SK-N-SH treated with all-trans-retinoic acid at 6 μM for 48 hours (cell line): Measurements from ENCODE around the gene C16orf95.
A peak's percentile ranks its signal among the peaks of the same experiment; 100 is the strongest.

ENCODE experiments used
- ATAC-seq: fragments of 200-7000 bp; cut with Tn5 transposase; 3 replicates; pipeline ENCODE4 v1.9.1; 2020; ENCODE audit warnings: mild to moderate bottlenecking, moderate library complexity
- ARNTL ChIP-seq: fragments of 450-650 bp; formaldehyde crosslinking; IDR thresholded peaks from 2 replicates; pipeline ENCODE4 v1.5.0; 2020; ENCODE audit warnings: low read depth, mild to moderate bottlenecking, moderate library complexity, borderline replicate concordance
- BACH2 ChIP-seq: fragments of 250-450 bp; sonication (Bioruptor Pico); IDR thresholded peaks from 2 replicates; pipeline ENCODE4 v1.9.0; 2021; ENCODE audit warnings: mild to moderate bottlenecking, borderline replicate concordance
- CREB5 ChIP-seq: fragments of 250-450 bp; sonication (Bioruptor Pico); IDR thresholded peaks from 2 replicates; pipeline ENCODE4 v1.5.1; 2020; ENCODE audit warnings: low read depth, mild to moderate bottlenecking, moderate library complexity
- CSDC2 ChIP-seq: fragments of 250-450 bp; sonication (Bioruptor Pico); IDR thresholded peaks from 2 replicates; pipeline ENCODE4 v1.5.0; 2020; ENCODE audit warnings: mild to moderate bottlenecking, moderate library complexity
- CSRNP3 ChIP-seq: fragments of 250-450 bp; sonication (Bioruptor Pico); IDR thresholded peaks from 2 replicates; pipeline ENCODE4 v1.5.1; 2021; ENCODE audit warnings: mild to moderate bottlenecking, moderate library complexity
- ESRRG ChIP-seq: fragments of 250-450 bp; sonication (Bioruptor Pico); IDR thresholded peaks from 2 replicates; pipeline ENCODE4 v1.6.1; 2021; ENCODE audit warnings: mild to moderate bottlenecking
- GLIS3 ChIP-seq: fragments of 250-450 bp; sonication (Bioruptor Pico); IDR thresholded peaks from 2 replicates; pipeline ENCODE4 v1.5.0; 2020; ENCODE audit warnings: mild to moderate bottlenecking, moderate library complexity
- ISL1 ChIP-seq: fragments of 250-450 bp; sonication (Bioruptor Pico); IDR thresholded peaks from 2 replicates; pipeline ENCODE4 v2.1.2; 2022; ENCODE audit warnings: mild to moderate bottlenecking, moderate library complexity
- OSR1 ChIP-seq: fragments of 250-450 bp; sonication (Bioruptor Pico); IDR thresholded peaks from 2 replicates; pipeline ENCODE4 v1.8.0; 2022; ENCODE audit warnings: moderate library complexity, mild to moderate bottlenecking, inconsistent platforms
- POU6F1 ChIP-seq: fragments of 250-450 bp; sonication (Bioruptor Pico); IDR thresholded peaks from 2 replicates; pipeline ENCODE4 v1.8.0; 2021; ENCODE audit warnings: low read depth, mild to moderate bottlenecking, moderate library complexity, borderline replicate concordance
- PPARA ChIP-seq: fragments of 250-450 bp; sonication (Bioruptor Pico); IDR thresholded peaks from 2 replicates; pipeline ENCODE4 v1.5.0; 2020; ENCODE audit warnings: mild to moderate bottlenecking, borderline replicate concordance
- RARB ChIP-seq: fragments of 250-450 bp; sonication (Bioruptor Pico); IDR thresholded peaks from 2 replicates; pipeline ENCODE4 v1.8.0; 2021; ENCODE audit warnings: mild to moderate bottlenecking, moderate library complexity
- SNAI2 ChIP-seq: fragments of 250-450 bp; sonication (Bioruptor Pico); IDR thresholded peaks from 2 replicates; pipeline ENCODE4 v1.5.0; 2020; ENCODE audit warnings: mild to moderate bottlenecking, moderate library complexity
- TCF4 ChIP-seq: fragments of 250-450 bp; sonication (Bioruptor Pico); IDR thresholded peaks from 2 replicates; pipeline ENCODE4 v1.8.0; 2021; ENCODE audit warnings: mild to moderate bottlenecking, moderate library complexity, borderline replicate concordance
- TOX ChIP-seq: fragments of 250-450 bp; sonication (Bioruptor Pico); IDR thresholded peaks from 2 replicates; pipeline ENCODE4 v1.8.0; 2021; ENCODE audit warnings: mild to moderate bottlenecking, moderate library complexity, borderline replicate concordance
- TSHZ2 ChIP-seq: fragments of 250-450 bp; sonication (Bioruptor Pico); IDR thresholded peaks from 2 replicates; pipeline ENCODE4 v1.5.0; 2020; ENCODE audit warnings: mild to moderate bottlenecking, moderate library complexity
- ZFP3 ChIP-seq: fragments of 250-450 bp; sonication (Bioruptor Pico); IDR thresholded peaks from 2 replicates; pipeline ENCODE4 v1.5.0; 2020; ENCODE audit warnings: mild to moderate bottlenecking, moderate library complexity
- ZFP30 ChIP-seq: fragments of 450-650 bp; formaldehyde crosslinking; IDR thresholded peaks from 2 replicates; pipeline ENCODE4 v1.5.0; 2022; ENCODE audit warnings: mild to moderate bottlenecking, moderate library complexity
- ZNF565 ChIP-seq: fragments of 450-650 bp; formaldehyde crosslinking; conservative IDR thresholded peaks from 2 replicates; pipeline ENCODE4 v1.5.0; 2020; ENCODE audit warnings: low read depth, mild to moderate bottlenecking, moderate library complexity
- ZNF8 ChIP-seq: fragments of 450-650 bp; formaldehyde crosslinking; IDR thresholded peaks from 2 replicates; pipeline ENCODE4 v1.5.0; 2020; ENCODE audit warnings: mild to moderate bottlenecking, moderate library complexity

Gene C16orf95

GRCh38 chr16:87316923-87317749 is at the start of gene C16orf95:
TSS of gene C16orf95 (minus strand) at chr16:87317392. CDS start at chr16:87317242, 150 bp downstream.
- peak; percentile 98 for ATAC-seq
- TF ChIP-seq BACH2 (CRISPR knock-in tag) (no peak), CSRNP3 (CRISPR knock-in tag) (no peak), ZFP30 (CRISPR knock-in tag) (no peak), TOX (CRISPR knock-in tag) (no peak), ZFP3 (CRISPR knock-in tag) (peak; percentile 39; the same call in 1 of the 2 replicates), CREB5 (CRISPR knock-in tag) (no peak), ZNF8 (CRISPR knock-in tag) (peak; percentile 42; the same call in 1 of the 2 replicates), ZNF565 (CRISPR knock-in tag) (no peak), GLIS3 (CRISPR knock-in tag) (no peak)

- TF ChIP-seq CSDC2 = no peak
- no peak for TF ChIP-seq ZNF565 (CRISPR knock-in tag)
- TF ChIP-seq OSR1 (CRISPR knock-in tag) = no peak
- TF ChIP-seq GLIS3 (CRISPR knock-in tag) = no peak
- no peak for TF ChIP-seq TOX (CRISPR knock-in tag)
- no peak for TF ChIP-seq TCF4 (CRISPR knock-in tag)
- TF ChIP-seq POU6F1 (CRISPR knock-in tag) = no peak
- no peak for TF ChIP-seq CREB5 (CRISPR knock-in tag)
- TF ChIP-seq PPARA = no peak
- TF ChIP-seq ARNTL (CRISPR knock-in tag) = no peak
- no peak for TF ChIP-seq SNAI2 (CRISPR knock-in tag)
- ATAC-seq = no peak
Observed at GRCh38 chr16:87366930-87367329, 49.7 kb upstream of the C16orf95 start.

- no peak for ATAC-seq
- TF ChIP-seq ZNF8 (CRISPR knock-in tag) (no peak), ARNTL (CRISPR knock-in tag) (no peak), TSHZ2 (CRISPR knock-in tag) (no peak), ISL1 (CRISPR knock-in tag) (no peak), ESRRG (CRISPR knock-in tag) (no peak), RARB (CRISPR knock-in tag) (no peak)
Observed at GRCh38 chr16:87366288-87366687, 49.1 kb upstream of the C16orf95 start.
